Smooth muscle cell of bladder (primary cell): ENCODE data around the gene JADE3. TPM values are rescaled to one million over a fixed set of nuclear protein-coding genes. Genes with fewer than 3 reads are reported as not detected.

ENCODE experiments used
- total RNA-seq: library from RNA; depleted of rRNA; stranded (reverse); fragments of >200 nt; gene quantifications from 2 replicates; pipeline ENCODE4 v1.2.3, GENCODE V29; 2014

The JADE3 gene
- 2.7 and 5.1 TPM in 2 replicates for total RNA-seq

GRCh38 chrX:46912098-46912602 lies at the start of gene JADE3:
Gene JADE3, plus strand, starts transcription at chrX:46912421. Its CDS starts 72,474 bp downstream, at chrX:46984895.

GRCh38 chrX:47078129-47079043 lies 166.2 kb downstream of the JADE3 start, which contains the start of gene RGN:
Gene RGN, plus strand, starts transcription at chrX:47078443. Its CDS starts 2,702 bp downstream, at chrX:47081145.

Other genes starting within 250 kb of the JADE3 start
- 36.0 and 42.2 TPM in 2 replicates for gene SLC9A7, start 153.3 kb upstream of the JADE3 start, total RNA-seq
- 16.7 and 18.6 TPM in 2 replicates for gene RP2, start 75.4 kb upstream of the JADE3 start, total RNA-seq
- gene RGN, start 166.0 kb downstream of the JADE3 start, total RNA-seq, result 1.8 and 3.3 TPM in 2 replicates
- gene NDUFB11, start 232.3 kb downstream of the JADE3 start, total RNA-seq, result 67.1 and 81.1 TPM in 2 replicates
- 39.7 and 42.1 TPM in 2 replicates for gene RBM10, start 232.8 kb downstream of the JADE3 start, total RNA-seq